Stimulated activated CD4-positive, alpha-beta T cell treated with anti-CD3 and anti-CD28 coated beads, TNF-alpha, amount 100 ng/mL, for 24 hours (primary cell): Measurements from ENCODE around the gene SLX4.
A peak's percentile ranks its signal among the peaks of the same experiment; 100 is the strongest.
"Not testable (repeated sequence)": the region's sequence is repeated elsewhere in the genome, so short reads cannot be mapped to it uniquely, and the experiment has no call there.

ENCODE experiments used
- DNase-seq, 3 experiments: peaks; one replicate each; pipeline ENCODE4 v3.0.0-alpha.2; 2020; ENCODE audit warnings: low read depth in 3 of 3

Gene SLX4

DNA sequence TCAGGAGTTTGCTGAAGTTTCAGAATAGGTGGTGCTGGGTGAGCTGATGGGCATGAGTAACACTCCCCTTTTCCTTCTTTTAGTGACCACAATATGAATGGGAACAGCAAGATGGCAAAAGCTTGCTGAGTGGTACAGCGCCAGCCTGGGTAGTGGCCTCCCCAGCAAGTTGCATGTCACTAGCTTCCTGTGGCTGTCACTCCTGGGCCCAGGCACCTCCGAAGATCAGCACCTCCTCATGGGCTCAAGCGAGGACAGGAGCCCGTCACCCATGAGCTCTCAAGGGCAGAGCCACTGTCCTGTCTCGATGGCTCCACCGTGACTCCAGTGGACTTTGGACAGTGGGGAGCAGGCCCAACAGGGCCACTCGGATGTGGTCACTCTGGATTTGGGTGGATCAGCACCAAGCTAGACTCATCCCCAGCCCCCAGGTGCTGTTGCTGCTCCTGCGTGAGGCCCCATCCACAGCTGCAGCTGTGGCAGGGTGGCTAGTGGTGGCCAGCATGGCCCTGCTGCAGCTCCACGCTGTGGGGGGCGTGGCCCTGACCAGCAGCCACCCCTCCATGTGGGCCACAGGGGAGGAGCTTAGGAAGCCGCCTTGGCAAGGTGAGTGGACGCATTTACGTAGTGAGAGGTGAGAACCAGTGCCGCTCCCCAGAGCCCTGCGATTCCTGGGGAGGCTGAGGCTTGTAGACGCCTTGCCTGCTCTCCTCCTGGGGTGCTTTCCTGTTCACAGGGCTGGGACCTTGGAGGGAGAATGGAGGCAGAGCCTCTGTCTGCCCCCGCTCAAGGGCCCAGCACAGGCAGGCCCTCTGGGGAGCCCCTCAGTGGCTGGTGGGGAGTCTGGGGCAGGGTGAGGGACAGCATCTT is 29.5 kb upstream of the SLX4 start:
- DNase-seq: no peak

DNA sequence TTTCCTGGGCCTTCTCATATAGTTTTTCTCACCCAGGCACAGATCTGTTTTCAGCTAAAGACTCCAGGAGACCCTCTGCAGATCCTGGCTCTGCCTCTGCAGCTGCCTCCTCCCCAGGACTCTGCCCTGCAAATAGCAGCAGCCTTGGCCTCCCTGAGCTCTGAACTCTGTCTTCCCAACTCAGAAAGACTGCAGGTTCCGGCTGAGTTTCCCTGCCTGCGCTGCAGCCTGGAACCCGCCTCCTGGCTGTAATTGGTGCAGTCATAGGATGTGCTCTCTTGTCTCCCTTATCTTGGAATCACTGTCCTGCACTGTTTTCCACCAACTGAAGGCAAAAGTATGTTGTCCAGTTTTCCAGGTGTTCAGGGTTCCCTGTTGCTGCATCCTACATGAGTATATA is 28.8 kb upstream of the SLX4 start:
- no peak for DNase-seq

DNA sequence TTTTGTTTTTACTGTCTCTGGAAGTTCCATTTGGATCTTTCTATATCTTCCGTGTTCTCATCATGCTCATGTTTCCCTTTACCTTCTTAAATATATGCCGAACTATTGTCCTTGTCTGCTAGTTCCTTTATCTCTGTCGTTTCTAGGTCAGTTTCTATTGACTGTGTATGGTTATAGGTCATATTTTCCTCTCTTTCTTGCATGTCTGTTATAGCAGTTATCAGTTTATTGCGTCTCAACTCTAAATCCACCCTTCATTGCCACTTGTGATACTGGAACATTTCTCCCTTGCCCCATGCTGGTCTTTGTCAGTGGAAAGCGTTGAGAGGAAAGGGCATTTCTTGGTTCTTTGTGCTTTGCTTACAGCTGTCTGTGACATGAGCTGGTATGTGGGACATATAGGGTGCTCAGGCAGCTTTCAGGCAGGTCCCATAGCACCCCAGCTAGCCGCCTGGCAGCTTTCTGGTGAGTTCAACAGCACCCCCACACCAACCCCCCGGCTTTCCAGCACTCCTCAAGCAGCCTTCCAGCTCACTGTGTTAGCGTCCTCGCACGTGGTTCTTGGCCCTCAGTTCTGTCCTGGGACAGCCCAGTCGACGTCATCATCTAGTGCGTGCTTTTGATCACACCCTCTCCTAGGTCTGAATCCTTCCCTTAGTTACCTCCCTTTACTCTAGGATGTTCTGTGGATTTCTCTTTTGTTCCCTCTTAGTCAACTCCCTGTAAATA is 27.7 kb upstream of the SLX4 start:
- DNase-seq: no peak

DNA sequence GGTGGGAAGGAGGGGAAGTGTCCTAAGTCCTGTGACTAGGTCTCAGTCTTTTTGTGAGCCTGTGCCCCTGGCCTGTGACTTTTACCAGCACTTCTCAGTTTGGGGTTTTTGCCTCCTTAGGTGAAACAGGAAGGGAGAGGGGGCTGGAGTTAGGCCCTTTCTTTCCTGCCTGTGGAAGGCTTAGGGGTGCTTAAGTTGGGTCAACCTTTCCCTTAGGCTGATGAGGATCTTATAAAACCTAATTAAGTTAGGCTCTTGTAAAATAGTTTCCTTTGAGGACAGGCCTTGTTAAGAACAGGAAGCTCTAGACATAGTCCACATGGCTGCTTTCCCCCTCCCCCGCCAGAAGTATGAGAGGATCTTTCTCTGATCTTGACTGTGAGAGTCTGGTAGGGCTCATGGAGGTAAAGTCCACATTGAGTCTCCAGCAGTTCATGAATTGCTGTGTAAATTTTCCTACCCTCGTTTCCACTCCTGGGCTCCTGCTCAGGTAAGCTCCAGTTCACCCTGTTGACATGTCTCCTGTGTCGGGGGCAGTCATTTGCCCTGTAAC is 26.0 kb upstream of the SLX4 start:
- DNase-seq: peak in 1 of 3 experiments; percentile 16

DNA sequence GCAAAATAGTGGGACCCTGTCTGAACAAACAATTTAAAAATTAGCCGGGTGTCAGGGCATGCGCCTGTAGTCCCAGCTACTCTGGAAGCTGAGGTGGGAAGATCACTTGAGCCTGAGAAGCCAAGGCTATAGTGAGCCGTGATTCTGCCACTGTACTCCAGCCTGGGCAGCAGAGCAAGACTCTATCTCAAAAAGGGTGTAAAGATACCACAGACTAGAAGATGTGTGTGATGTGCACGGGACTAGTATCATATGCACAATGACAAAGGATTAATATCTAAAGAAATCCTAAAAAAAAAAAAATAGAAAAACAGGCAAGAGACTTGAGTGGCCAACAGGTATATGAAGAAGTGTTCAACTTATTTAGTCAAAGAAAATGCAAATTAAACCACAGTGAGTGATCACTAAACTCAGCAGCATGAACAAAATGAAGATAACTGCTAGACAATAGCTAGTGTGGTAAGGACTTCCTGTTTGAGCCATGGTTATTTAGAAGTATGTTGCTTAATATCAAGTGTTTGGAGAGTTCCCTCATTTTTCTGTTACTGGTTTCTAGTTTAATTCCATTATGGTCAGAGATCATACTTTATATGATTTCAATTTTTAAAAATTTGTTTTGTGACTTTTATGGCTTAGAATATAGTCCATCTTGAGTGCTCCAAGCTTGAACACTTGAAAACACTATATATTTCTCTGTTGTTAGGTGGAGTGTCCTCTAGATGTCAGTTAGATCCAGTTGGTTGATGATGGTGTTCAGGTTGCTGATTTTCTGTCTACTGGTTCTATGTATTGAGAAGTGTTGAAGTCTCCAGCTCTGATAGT is 14.7 kb upstream of the SLX4 start:
- DNase-seq: no peak

DNA sequence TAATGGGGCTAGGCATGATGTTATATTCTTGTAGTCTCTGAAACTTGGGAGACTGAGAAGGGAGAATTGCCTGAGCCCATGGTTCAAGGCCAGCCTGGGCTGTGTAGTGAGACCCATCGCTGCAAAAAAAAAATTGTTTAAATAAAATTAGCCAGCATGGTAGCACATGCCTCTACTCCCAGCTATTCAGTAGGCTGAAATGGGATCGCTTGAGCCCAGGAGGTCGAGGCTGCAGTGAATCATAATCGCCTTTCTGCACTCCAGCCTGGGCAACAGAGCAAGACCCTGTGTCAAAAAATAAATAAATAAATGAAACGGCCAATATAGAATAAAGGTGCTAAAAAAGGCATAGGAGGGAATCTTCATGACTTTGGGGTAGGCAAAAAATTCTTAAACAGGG is 13.9 kb upstream of the SLX4 start:
- DNase-seq: no peak

DNA sequence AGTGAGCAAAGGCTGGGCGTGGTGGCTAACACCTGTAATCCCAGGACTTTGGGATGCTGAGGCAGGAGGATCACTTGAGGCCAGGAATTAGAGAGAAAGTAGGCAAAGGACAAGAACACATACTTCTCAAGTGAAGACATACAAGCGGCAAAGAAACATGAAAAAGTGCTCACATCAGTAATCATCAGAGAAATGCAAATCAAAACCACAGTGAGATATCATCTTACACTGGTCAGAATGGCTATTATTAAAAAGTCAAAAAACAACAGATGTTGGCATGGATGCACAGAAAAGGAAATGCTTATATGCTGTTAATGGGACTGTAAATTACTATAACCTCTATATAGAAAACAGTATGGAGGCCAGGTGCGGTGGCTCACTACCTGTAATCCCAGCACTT is 12.2 kb upstream of the SLX4 start:
- no peak for DNase-seq

DNA sequence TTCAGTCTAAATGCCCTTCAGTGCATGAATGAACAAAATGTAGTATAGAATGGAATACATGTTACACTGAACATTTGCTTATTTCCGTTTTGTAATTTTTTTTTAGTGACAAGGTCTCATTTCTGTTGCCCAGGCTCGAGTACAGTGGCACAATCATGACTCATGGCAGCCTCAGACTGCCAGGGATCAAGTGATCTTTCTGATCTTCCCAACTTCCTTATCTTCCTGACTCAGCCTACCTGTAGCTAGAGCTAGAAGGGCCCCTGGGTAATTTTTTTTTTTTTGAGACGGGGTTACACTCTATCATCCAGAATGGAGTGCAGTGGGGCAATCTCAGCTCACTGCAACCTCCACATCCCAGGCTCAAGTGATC is 7.3 kb upstream of the SLX4 start:
- DNase-seq: no peak

DNA sequence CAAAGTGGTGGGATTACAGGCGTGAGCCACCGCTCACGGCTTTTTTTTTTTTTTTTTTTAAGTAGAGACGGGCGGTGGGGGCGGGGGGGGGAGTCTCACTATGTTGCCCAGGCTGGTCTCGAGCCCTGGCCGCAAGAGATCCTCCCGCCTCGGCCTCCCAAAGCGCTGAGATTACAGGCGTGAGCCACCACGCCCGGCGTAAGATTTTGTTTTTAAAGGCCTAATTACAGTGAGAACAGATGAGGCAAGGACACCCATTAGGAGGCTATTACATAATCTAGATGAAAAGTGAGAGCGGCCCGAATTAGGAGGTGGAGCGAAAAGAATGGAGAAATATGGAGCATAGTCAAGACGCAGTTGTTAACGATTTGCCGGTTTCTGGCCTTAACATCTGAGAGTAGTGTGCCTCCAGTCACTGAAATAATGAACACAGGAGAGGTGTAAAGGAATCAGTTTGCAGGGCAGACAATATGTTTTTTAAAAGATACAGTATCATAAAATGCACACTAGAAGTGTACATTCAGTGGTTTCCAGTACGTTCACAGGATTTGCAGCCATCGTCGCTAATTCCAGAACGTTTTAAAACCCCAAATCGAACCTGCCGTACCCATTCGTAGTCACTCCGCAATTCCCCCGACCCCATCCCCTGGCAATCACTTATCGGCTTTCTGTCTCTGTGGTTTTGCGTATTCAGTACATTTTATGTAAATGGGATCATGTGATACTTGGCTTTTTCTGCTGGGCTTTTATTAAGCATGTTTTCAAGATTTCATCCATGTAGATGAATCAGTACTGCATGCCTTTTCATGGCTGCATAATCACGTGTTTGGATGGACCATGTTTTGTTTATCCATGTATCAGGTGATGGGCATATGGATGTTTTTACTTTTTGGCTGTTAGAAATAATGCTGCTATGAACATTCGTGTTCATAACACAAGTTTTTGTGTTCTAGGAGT is 1.4 kb upstream of the SLX4 start:
- no peak for DNase-seq

DNA sequence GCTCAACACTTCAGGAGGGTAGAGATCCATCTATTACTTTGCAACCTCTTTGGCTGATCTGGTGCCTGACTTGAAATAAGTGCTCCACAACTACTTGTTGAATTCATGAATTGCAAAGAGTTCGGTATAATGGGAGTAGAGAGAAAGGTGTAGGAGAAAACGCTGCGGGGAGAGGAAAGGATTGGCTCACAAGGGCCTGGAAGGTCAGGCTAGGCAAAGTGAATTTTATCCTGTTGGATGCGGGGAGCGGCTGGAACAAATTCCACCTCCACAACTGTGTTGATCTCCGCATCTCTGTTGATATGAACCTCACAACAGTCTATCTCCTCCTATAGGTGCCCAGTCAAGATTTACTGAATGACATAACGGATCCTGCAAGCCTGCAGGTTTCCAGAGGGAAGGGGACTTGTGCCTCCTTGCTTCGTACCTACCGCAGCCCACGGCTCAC is 684 bp downstream of the SLX4 start:
- no peak for DNase-seq

DNA sequence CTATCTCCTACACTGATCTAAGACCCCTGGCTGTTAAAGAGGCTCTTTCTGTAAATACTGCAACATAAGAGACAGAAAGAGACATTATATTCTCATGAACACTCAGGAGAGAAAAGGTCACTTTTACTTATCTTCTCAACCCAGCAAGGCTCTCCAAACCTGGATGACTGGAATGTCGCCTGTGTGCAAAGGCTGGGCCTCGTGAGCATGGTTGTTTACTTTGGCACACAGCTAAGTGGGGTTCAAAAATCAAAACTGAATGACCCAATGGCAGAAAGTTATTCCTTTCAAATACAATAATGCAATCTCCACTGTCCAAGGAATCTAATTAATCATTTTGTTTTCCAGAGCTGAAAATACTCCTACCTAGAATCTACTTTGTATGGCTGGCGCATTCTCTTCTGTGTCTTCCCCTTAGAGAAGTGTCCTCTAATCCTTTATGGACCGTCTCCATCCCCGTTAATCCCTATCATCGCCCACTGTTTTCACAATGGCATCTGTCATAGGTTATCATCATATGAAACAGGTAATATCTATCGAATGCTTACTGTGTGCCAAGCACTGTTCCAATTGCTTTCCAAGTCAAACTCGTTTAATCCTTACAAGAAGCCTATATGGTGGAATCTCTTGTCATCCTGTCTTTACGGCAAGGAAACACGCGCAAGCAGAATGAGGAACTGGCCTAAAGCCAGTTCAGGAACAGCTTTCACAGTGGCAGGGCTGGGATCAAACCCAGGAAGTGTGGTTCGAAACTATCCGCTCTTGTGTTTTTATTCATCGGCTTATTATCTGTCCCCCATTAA is 1.3 kb downstream of the SLX4 start:
- DNase-seq: no peak

DNA sequence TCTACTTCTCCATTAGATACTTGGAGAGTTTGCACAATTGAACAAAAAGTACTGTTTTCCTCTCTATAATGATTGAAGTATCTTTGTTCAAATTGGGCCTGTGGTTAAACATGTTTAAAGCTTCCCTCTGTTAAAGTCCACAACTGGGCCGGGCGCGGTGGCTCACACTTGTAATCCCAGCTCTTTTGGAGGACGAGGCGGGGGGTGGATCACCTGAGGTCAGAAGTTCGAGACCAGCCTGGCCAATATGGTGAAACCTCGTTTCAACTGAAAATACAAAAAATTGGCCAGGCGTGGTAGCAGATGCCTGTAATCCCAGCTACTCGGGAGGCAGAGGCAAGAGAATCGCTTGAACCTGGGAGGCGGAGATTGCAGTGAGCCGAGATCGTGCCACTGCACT is 2.4 kb downstream of the SLX4 start:
- DNase-seq: not testable (repeated sequence)

DNA sequence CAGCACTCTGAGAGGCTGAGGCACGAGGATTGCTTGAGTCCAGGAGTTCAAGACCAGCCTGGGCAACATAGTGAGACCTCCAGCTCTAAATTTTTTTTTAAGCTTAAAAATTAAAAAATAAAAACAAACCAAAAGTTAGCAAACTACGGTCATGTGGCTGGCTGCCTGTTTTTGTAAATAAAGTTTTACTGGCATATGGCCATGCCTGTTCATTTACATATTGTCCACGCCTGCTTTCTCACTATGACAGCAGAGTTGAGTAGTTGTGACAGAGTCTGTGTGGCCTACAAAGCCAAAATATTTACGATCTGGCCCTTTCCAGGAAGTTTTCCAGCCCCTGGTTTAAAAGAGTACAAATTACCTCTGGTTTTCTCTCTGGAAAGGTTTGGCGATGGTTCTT is 3.3 kb downstream of the SLX4 start:
- no peak for DNase-seq

DNA sequence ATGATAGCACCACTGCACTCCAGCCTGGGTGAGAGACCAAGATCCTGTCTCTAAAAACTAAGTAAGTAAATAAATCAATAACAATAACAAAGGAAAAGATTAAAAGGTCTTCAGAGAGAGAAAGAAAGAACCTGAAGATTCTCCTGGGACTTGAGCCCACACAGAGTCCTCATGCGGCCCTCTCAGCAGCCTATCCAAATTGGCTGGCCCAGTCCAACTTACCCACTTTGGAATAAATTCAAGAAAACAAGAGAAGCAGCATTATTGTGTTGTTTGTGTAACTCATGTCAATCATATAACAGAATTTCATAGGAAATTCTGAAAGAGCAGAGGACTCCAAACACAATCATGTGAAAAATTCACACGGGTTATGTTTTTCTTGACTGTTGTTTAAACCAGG is 3.8 kb downstream of the SLX4 start:
- DNase-seq: no peak

DNA sequence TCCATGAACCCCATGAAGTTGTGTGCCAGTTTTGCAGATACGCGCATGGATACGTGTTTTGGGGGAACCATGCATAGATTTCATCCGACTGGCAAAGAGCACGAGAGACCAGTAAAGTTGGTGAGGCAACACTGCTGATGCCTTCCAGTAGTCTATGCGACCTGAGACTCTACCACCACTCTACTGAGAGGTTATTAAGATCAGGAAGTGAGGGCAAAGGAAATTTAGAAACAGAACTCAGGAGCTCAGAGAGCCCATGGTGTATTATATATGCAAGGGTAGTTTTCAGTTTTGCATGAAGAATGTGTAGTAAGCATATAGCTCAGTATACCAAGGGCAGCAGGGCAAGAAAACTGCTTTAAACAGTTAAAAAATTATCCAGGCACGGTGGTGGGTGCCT is 4.2 kb downstream of the SLX4 start:
- no peak for DNase-seq

DNA sequence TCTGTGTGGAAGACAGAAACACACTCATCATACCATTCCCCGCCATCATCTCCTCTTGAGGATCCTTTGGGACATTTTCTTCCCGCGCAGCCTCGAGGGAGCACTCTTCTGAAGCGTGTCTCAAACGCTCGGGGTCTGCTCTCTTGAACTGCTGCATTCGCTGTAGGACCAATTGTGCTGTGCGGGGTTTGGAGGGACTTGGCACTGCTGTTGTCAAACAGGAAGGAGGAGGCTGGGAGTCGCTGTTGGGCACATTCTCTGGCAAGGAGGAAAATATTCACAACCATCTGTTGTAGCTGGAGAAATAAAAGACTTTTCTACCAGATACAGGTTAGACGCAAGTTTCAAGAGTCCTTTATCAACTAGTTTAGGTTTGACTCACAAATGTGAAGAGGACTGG is 5.0 kb downstream of the SLX4 start:
- no peak for DNase-seq

DNA sequence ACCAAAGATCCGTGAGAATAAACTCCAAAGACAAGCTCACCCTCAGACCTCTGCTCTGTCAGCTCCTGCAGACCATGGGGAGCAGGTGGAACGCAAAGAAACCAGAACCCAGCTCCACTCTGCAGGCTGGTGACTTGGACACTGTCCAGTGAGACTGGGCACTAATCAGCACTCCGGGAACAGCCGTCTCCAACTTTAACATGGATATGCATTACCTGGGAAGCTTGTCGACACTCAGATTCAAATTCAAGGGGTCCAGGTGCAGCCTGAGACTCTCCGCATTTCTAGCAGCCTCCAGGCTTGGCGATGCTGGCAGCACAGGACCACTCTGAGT is 9.1 kb downstream of the SLX4 start:
- no peak for DNase-seq

DNA sequence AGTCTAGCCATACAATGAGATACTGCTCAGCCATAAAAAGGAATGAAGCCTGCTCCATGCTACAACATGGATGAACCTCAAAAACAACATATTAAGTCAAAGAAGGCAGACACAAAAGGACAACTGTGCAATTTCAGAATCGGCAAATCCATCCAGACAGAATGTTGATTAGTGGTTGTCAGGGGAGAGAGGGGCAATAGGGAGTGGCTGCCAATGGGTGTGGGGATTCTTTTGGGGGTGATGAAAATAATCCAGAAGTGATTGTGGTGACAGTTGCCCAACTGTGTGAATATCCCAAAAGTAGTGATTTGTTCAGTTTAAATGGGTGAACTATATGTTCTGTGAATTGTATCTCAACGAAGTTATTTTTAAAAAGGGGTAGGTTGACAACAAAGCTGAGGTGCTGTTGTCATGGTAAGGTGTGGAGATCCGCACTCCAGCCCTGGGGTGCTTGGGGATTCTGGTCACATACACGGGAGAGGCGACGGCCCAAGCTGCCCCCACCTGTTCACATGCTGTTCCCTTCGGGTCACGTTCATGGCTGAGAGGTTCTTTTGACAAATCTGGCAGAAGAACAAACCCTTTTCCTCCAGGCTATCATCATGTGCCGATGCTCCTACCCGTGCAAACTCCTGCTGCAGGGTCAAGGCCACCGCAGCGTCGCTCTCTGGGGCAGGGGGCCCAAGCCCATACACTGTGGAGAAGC is 9.6 kb downstream of the SLX4 start:
- DNase-seq: no peak

DNA sequence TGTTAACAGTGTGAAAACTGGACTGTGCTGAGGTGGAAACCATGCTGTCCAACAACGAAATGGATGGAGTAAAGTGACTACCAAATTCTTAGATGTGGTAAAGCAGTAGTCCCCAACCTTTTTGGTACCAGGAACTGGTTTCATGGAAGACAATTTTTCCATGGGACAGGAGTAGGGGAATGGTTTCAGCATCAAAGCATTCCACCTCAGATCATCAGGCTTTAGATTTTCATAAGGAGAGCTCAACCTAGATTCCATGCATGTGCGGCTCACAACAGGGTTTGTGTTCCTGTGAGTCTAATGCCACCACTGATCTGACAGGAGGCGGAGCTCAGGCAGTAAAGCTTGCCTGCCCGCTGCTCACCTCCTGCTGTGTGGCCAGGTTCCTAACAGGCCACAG is 11.5 kb downstream of the SLX4 start:
- DNase-seq: no peak

DNA sequence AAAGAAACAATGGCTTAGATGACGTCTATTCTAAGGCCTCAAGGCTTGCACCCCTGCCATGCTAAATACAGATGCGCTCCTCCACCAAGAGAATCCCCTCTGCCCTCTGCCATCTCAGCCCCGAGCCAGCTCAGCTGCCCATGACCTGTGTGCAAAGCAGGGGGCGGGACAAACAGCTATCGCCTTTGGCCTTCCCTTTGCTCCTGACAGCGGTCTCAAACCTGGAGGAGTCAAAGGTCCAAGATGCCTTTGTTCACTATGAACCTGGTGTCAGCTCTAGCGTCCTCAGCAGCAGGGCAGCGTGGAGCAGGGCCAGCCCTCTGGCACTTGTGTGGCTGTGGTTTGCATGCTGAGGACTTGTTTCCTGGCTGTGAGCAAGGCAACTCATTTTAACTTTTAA is 12.3 kb downstream of the SLX4 start:
- DNase-seq: no peak
